Esophagus muscularis mucosa (tissue), 4 donors: ENCODE measurements around the gene TPK1. TPM values are rescaled to one million over a fixed set of nuclear protein-coding genes. Genes with fewer than 3 reads are reported as not detected.

Source experiments
- DNase-seq: peaks from one replicate; pipeline ENCODE4 v3.0.0-alpha.2; 2017; ENCODE audit errors: extremely low spot score
- H3K27ac ChIP-seq, 4 donors: fragments of 200-600 bp; sonication (generic); replicated peaks in 1 of 4; 1 replicate in 3 of 4; 2 replicates in 1 of 4; pipeline ENCODE4 v1.5.1; 2016 to 2019; ENCODE audit warnings: mild to moderate bottlenecking in 1 of 4
- H3K27me3 ChIP-seq, 4 donors: fragments of 200-600 bp; sonication (generic); one replicate each; pipeline versions ENCODE4 v1.5.1 to v1.6.0; 2016 to 2019
- H3K36me3 ChIP-seq, 4 donors: fragments of 200-600 bp; sonication (generic); one replicate each; pipeline ENCODE4 v1.5.1; 2016 to 2019
- H3K4me1 ChIP-seq, 4 donors: fragments of 200-600 bp; sonication (generic); one replicate each; pipeline ENCODE4 v1.5.1; 2016 to 2019
- H3K4me3 ChIP-seq, 4 donors: fragments of 200-600 bp; sonication (generic); 1 replicate in 2 of 4; 2 replicates in 2 of 4; pipeline ENCODE4 v1.5.1; 2016 to 2019; ENCODE audit warnings: mild to moderate bottlenecking in 4 of 4, moderate library complexity in 1 of 4
- H3K9me3 ChIP-seq, 4 donors: fragments of 200-600 bp; sonication (generic); 1 replicate in 3 of 4; 2 replicates in 1 of 4; pipeline ENCODE4 v1.5.1; 2016 to 2019
- EP300 ChIP-seq: sonication (generic); formaldehyde crosslinking; IDR thresholded peaks from one replicate; pipeline ENCODE4 v1.6.1; 2017; ENCODE audit warnings: antibody characterized with exemption
- POLR2A ChIP-seq: fragments of 450-650 bp; IDR thresholded peaks from one replicate; pipeline ENCODE4 v1.6.1; 2017; ENCODE audit warnings: antibody characterized with exemption, moderate library complexity, mild to moderate bottlenecking, low read depth
- POLR2AphosphoS5 ChIP-seq, 2 donors: sonication (generic); formaldehyde crosslinking; IDR thresholded peaks; one replicate each; pipeline ENCODE4 v1.6.1; 2017; ENCODE audit warnings: antibody characterized with exemption in 2 of 2
- WGBS: methylation state at CpG from one replicate; pipeline ENCODE4 v1.1.5; 2018; 5-methylcytosine and 5-hydroxymethylcytosine counted together
- intact Hi-C: fragments of 100-400 bp; cut with DNase I; formaldehyde crosslinking; loops from one replicate; pipeline ENCODE4 v1.15.1; 2023
- total RNA-seq, 4 donors: library from RNA; depleted of rRNA; stranded (reverse); fragments of >200 nt; gene quantifications; one replicate each; pipeline versions ENCODE4 v1.1.0 to v1.2.1, GENCODE V29; 2016
- TF ChIP-seq, protein P1 (sequence below), 3 experiments: fragments of 200-600 bp in 2 of 3; fragments of 450-650 bp in 1 of 3; sonication (generic) in 2 of 3; IDR thresholded peaks; one replicate each; pipeline ENCODE4 v1.5.1; 2017 to 2019; ENCODE audit warnings: antibody characterized with exemption in 3 of 3, mild to moderate bottlenecking in 2 of 3, moderate library complexity in 1 of 3

The TPK1 gene
- total RNA-seq, 4 donors from 2014 or later = 2.7 to 4.3 (median 3.4) TPM

DNA sequence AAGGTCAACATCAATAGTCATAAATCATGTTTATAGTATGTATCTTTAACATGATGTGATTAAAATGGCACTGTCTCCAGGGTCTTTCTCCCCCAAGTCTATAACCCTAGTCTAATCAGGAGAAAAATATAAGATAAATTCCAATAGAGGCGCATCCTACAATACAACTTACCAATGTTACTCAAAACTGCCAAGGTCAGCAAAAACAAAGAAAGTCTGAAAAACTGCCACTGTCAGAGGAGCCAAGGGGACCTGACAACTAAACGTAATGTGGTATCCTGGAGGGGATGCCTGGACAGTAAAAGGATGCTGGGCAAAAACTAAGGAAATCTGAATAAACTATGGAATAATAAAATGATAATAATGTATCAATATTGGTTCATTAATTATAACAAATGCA is 63.9 kb downstream of the TPK1 start:
- H3K4me3 ChIP-seq = no peak overlapping the region
- TF ChIP-seq POLR2A (no peak), EP300 (no peak), POLR2AphosphoS5 (IDR thresholded peaks at IDR 0.05) (no peak)
- TF ChIP-seq, protein P1, sequence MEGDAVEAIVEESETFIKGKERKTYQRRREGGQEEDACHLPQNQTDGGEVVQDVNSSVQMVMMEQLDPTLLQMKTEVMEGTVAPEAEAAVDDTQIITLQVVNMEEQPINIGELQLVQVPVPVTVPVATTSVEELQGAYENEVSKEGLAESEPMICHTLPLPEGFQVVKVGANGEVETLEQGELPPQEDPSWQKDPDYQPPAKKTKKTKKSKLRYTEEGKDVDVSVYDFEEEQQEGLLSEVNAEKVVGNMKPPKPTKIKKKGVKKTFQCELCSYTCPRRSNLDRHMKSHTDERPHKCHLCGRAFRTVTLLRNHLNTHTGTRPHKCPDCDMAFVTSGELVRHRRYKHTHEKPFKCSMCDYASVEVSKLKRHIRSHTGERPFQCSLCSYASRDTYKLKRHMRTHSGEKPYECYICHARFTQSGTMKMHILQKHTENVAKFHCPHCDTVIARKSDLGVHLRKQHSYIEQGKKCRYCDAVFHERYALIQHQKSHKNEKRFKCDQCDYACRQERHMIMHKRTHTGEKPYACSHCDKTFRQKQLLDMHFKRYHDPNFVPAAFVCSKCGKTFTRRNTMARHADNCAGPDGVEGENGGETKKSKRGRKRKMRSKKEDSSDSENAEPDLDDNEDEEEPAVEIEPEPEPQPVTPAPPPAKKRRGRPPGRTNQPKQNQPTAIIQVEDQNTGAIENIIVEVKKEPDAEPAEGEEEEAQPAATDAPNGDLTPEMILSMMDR (IDR thresholded peaks at IDR 0.05) = no peak

DNA sequence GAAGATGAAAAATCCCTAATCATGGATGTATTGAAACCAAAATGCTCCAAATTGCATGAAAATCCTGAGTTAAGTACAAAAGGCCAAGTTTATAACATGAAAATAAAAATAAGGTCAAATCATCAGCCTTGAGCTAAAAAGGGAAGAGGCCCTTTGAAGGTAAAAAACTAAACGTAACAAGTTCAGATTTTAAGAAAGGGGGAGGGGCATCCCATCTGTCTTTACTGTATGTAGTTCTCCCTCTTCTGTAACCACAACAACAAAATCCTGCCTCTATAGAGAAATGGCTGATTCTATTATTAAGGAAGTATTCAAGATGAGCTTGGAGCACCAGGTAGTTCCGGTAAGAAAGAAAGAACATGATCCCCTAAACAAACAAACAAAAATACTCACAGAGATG is 64.7 kb downstream of the TPK1 start:
- Histone ChIP-seq H3K36me3 (no peaks in the 10 kb centered on the region), H3K27ac (no peak overlapping the region), H3K4me1 (no peaks in the 10 kb centered on the region), H3K4me3 (no peak overlapping the region), H3K9me3 (no peaks in the 10 kb centered on the region), H3K27me3 (no peaks in the 10 kb centered on the region)
- TF ChIP-seq, protein P1 (IDR thresholded peaks at IDR 0.05) = no peak
- TF ChIP-seq POLR2A (no peak), POLR2AphosphoS5 (IDR thresholded peaks at IDR 0.05) (no peak), EP300 (no peak)
- WGBS = 44% methylated on average over 2 of the region's 2 CpGs
- no peak for DNase-seq
- intact Hi-C loops = no loop called here

More for the DNA sequence above, 63.9 kb downstream of the TPK1 start:
- H3K4me1 ChIP-seq = peaks cover 0 to 2% (median 0%) of the 10 kb centered on the region in 4 donors
- 88% methylated on average over 2 of the region's 2 CpGs for WGBS
- no peaks in the 10 kb centered on the region for H3K9me3 ChIP-seq
- no peak for DNase-seq
- H3K27ac ChIP-seq = no peak overlapping the region
- H3K27me3 ChIP-seq = no peaks in the 10 kb centered on the region
- intact Hi-C loops = no loop called here
- no peaks in the 10 kb centered on the region for H3K36me3 ChIP-seq

DNA sequence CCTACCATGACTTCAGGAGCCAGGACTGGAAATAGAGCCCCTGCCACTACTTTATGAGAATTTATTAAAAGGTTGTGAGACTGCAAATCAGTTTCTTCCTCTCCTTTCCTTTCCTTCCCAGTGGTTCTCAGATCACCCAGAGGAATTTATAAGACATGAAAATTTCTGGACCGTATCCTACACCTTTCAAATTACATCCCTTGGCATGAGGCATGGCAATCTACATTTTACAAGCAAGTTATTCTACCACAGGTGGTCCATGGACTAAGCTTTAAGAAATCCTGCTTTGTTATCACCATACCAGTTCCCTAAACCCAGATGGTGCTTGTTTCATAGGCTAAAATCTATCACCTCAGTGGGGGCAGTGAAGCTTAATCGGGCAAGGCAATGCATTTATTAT is 66.5 kb downstream of the TPK1 start:
- 100% methylated on average over 2 of the region's 2 CpGs for WGBS
- no peak for TF ChIP-seq POLR2A
- TF ChIP-seq, protein P1 (IDR thresholded peaks at IDR 0.05) = no peak
- no peak overlapping the region for H3K4me3 ChIP-seq
- intact Hi-C loops = no loop called here
- DNase-seq = no peak
- no peaks in the 10 kb centered on the region for H3K4me1 ChIP-seq
- no peaks in the 10 kb centered on the region for H3K9me3 ChIP-seq
- no peaks in the 10 kb centered on the region for H3K36me3 ChIP-seq
- no peak overlapping the region for H3K27ac ChIP-seq
- no peaks in the 10 kb centered on the region for H3K27me3 ChIP-seq

DNA sequence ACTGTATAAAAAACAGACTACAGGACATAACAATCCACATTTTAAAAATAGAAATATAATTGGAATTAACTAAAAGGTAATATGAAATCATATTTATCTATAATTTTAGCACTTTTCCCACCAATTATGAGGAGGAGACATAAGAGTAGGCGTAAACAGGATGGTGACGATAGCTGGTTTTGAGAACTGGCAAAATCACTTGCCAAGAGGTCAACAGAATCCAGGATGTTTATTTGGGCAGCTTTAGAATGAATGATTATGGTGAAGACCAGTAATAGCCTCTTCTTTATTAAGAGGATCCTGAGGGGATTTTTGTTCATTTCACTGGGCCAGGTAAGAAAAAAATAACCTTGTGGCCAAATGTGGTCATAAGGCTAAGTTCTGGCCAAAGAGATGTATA is 67.2 kb downstream of the TPK1 start:
- Histone ChIP-seq H3K27ac (no peak overlapping the region), H3K4me1 (no peaks in the 10 kb centered on the region), H3K9me3 (no peaks in the 10 kb centered on the region), H3K4me3 (no peak overlapping the region), H3K27me3 (no peaks in the 10 kb centered on the region), H3K36me3 (no peaks in the 10 kb centered on the region)
- TF ChIP-seq POLR2AphosphoS5 (IDR thresholded peaks at IDR 0.05) (no peak), POLR2A (no peak)
- TF ChIP-seq, protein P1 (IDR thresholded peaks at IDR 0.05) = no peak
- intact Hi-C loops = no loop called here
- WGBS = 89% methylated on average over 2 of the region's 2 CpGs
- no peak for DNase-seq

DNA sequence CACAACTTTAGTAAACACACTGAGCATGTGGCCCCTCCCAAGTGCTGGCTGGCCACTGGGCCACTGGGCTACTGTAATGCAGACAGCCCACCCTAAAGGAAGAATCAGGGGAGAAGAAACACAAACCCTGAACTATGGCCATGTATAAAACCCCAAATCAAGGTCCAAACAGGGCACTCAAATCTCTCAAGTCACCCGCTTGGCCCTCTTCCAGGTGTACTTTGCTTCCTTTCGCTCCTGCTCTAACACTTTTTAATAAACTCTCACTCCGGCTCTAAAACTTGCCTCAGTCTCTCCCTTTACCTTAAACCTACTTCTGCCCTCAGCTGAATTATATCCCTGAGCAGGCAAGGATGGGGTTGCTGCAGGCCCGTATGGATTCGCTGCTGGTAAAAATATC is 72.6 kb downstream of the TPK1 start:
- Histone ChIP-seq H3K4me1 (no peaks in the 10 kb centered on the region), H3K27me3 (no peaks in the 10 kb centered on the region), H3K36me3 (no peaks in the 10 kb centered on the region), H3K27ac (no peak overlapping the region), H3K4me3 (no peak overlapping the region), H3K9me3 (no peaks in the 10 kb centered on the region)
- 79% methylated on average over 5 of the region's 5 CpGs for WGBS
- intact Hi-C loops = no loop called here
- TF ChIP-seq EP300 = no peak
- TF ChIP-seq POLR2A = no peak
- TF ChIP-seq POLR2AphosphoS5 (IDR thresholded peaks at IDR 0.05) = no peak
- TF ChIP-seq, protein P1 (IDR thresholded peaks at IDR 0.05) = no peak
- DNase-seq = no peak
